HL-60 (cell line): ENCODE measurements around the gene FILIP1L.

Experiments
- POLR2AphosphoS5 ChIP-seq: IDR thresholded peaks from 2 replicates; pipeline ENCODE4 v1.6.1; 2012; ENCODE audit warnings: low read depth
- SPI1 ChIP-seq: IDR thresholded peaks from 2 replicates; pipeline ENCODE4 v1.6.1; 2012; ENCODE audit warnings: low read depth, mild to moderate bottlenecking, borderline replicate concordance
- TF ChIP-seq, protein P1 (sequence below): IDR thresholded peaks from one replicate; pipeline ENCODE4 v1.5.1; 2011; ENCODE audit warnings: low read length, control low read depth, inconsistent platforms; ENCODE audit not compliant: insufficient read depth
- TF ChIP-seq, protein P2 (sequence below): IDR thresholded peaks from 2 replicates; pipeline ENCODE4 v1.6.1; 2012; ENCODE audit warnings: low read depth; ENCODE audit not compliant: insufficient replicate concordance

DNA sequence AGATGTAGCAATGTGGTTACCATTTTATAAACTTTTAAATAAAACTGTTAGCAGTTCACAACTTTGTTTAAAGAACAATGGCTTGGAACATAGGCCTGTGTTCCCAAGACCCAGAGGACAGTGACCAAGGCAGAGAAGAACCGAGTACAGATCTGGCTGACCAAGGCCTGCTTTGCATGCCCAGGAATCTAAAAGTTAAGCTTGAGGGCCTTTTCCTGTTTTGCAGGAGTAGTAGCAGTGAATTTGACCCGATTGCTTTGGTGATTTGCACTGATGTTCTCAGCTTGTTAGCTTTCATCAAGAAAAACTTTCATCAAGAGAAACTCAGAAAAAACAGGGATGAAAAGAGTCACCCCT, 9.9 kb downstream of the FILIP1L start:
- TF ChIP-seq, protein P1, sequence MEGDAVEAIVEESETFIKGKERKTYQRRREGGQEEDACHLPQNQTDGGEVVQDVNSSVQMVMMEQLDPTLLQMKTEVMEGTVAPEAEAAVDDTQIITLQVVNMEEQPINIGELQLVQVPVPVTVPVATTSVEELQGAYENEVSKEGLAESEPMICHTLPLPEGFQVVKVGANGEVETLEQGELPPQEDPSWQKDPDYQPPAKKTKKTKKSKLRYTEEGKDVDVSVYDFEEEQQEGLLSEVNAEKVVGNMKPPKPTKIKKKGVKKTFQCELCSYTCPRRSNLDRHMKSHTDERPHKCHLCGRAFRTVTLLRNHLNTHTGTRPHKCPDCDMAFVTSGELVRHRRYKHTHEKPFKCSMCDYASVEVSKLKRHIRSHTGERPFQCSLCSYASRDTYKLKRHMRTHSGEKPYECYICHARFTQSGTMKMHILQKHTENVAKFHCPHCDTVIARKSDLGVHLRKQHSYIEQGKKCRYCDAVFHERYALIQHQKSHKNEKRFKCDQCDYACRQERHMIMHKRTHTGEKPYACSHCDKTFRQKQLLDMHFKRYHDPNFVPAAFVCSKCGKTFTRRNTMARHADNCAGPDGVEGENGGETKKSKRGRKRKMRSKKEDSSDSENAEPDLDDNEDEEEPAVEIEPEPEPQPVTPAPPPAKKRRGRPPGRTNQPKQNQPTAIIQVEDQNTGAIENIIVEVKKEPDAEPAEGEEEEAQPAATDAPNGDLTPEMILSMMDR = no peak
- TF ChIP-seq POLR2AphosphoS5 (no peak), SPI1 (no peak)
- TF ChIP-seq, protein P2, sequence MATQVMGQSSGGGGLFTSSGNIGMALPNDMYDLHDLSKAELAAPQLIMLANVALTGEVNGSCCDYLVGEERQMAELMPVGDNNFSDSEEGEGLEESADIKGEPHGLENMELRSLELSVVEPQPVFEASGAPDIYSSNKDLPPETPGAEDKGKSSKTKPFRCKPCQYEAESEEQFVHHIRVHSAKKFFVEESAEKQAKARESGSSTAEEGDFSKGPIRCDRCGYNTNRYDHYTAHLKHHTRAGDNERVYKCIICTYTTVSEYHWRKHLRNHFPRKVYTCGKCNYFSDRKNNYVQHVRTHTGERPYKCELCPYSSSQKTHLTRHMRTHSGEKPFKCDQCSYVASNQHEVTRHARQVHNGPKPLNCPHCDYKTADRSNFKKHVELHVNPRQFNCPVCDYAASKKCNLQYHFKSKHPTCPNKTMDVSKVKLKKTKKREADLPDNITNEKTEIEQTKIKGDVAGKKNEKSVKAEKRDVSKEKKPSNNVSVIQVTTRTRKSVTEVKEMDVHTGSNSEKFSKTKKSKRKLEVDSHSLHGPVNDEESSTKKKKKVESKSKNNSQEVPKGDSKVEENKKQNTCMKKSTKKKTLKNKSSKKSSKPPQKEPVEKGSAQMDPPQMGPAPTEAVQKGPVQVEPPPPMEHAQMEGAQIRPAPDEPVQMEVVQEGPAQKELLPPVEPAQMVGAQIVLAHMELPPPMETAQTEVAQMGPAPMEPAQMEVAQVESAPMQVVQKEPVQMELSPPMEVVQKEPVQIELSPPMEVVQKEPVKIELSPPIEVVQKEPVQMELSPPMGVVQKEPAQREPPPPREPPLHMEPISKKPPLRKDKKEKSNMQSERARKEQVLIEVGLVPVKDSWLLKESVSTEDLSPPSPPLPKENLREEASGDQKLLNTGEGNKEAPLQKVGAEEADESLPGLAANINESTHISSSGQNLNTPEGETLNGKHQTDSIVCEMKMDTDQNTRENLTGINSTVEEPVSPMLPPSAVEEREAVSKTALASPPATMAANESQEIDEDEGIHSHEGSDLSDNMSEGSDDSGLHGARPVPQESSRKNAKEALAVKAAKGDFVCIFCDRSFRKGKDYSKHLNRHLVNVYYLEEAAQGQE = no peak
